BE2C (cell line): ENCODE measurements around the gene UBE3B.

Source experiments
- DNase-seq: peaks from one replicate; pipeline ENCODE4 v3.0.0-alpha.2; 2020
- H3K27me3 ChIP-seq: fragments of 250-450 bp; sonication (Bioruptor Pico); 2 replicates; pipeline ENCODE4 v1.5.1; 2020; ENCODE audit warnings: mild to moderate bottlenecking
- H3K36me3 ChIP-seq: fragments of 250-450 bp; sonication (Bioruptor Pico); 2 replicates; pipeline ENCODE4 v1.5.1; 2020; ENCODE audit warnings: mild to moderate bottlenecking
- H3K4me1 ChIP-seq: fragments of 250-450 bp; sonication (Bioruptor Pico); 2 replicates; pipeline ENCODE4 v1.5.1; 2020
- H3K4me3 ChIP-seq: 2 replicates; pipeline ENCODE4 v1.5.1; 2011; ENCODE audit warnings: low read depth, low read length
- H3K9me3 ChIP-seq: fragments of 250-450 bp; sonication (Bioruptor Pico); 2 replicates; pipeline ENCODE4 v1.5.1; 2020
- TF ChIP-seq, protein P1 (sequence below): IDR thresholded peaks from 2 replicates; pipeline ENCODE4 v1.5.1; 2012; ENCODE audit warnings: mild to moderate bottlenecking, low read depth, low read length

Gene UBE3B

GRCh38 chr12:109455706-109456105 lies 21.7 kb upstream of the UBE3B start:
- TF ChIP-seq, protein P1, sequence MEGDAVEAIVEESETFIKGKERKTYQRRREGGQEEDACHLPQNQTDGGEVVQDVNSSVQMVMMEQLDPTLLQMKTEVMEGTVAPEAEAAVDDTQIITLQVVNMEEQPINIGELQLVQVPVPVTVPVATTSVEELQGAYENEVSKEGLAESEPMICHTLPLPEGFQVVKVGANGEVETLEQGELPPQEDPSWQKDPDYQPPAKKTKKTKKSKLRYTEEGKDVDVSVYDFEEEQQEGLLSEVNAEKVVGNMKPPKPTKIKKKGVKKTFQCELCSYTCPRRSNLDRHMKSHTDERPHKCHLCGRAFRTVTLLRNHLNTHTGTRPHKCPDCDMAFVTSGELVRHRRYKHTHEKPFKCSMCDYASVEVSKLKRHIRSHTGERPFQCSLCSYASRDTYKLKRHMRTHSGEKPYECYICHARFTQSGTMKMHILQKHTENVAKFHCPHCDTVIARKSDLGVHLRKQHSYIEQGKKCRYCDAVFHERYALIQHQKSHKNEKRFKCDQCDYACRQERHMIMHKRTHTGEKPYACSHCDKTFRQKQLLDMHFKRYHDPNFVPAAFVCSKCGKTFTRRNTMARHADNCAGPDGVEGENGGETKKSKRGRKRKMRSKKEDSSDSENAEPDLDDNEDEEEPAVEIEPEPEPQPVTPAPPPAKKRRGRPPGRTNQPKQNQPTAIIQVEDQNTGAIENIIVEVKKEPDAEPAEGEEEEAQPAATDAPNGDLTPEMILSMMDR, result no peak
- Histone ChIP-seq H3K4me3 (no peak overlapping the region), H3K36me3 (peaks cover 35% of the 10 kb centered on the region), H3K4me1 (no peaks in the 10 kb centered on the region), H3K27me3 (no peaks in the 10 kb centered on the region), H3K9me3 (no peaks in the 10 kb centered on the region)
- no peak for DNase-seq

GRCh38 chr12:109458086-109458485 lies 19.3 kb upstream of the UBE3B start:
- H3K36me3 ChIP-seq, result peaks cover 22% of the 10 kb centered on the region
- no peaks in the 10 kb centered on the region for H3K9me3 ChIP-seq
- no peak overlapping the region for H3K4me3 ChIP-seq
- H3K4me1 ChIP-seq, result peaks cover 8% of the 10 kb centered on the region
- H3K27me3 ChIP-seq, result no peaks in the 10 kb centered on the region
- TF ChIP-seq, protein P1, result no peak
- DNase-seq, result no peak

- no peaks in the 10 kb centered on the region for H3K9me3 ChIP-seq
- peaks cover 12% of the 10 kb centered on the region for H3K4me1 ChIP-seq
- TF ChIP-seq, protein P1, result no peak
- H3K4me3 ChIP-seq, result no peak overlapping the region
- H3K36me3 ChIP-seq, result peaks cover 22% of the 10 kb centered on the region
- H3K27me3 ChIP-seq, result no peaks in the 10 kb centered on the region
- DNase-seq, result no peak
Measured at GRCh38 chr12:109458771-109459208, 18.6 kb upstream of the UBE3B start.

GRCh38 chr12:109459247-109459646 lies 18.2 kb upstream of the UBE3B start:
- Histone ChIP-seq H3K36me3 (peaks cover 22% of the 10 kb centered on the region), H3K4me3 (no peak overlapping the region)
- DNase-seq, result no peak

DNA sequence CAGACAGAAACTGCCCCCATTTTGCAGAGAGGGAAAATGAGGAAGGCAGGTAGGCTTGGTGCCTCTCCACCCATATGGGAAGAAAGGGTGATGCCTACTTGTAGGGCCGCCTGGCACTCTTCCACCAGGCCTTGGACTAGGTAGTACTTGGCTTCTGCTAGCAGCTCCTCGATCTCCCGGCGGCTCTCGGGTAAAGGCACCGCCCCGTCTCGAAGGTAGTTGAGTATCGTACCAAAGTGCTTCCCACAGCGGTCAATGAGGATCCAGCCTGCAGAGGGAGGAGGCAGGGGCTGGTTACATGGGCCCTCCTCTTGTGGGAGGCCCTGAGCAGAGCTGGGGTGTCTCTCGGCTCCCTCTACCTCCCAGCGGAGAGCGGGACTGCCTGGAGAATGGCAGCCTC lies 16.9 kb upstream of the UBE3B start:
- Histone ChIP-seq H3K9me3 (no peaks in the 10 kb centered on the region), H3K27me3 (no peaks in the 10 kb centered on the region), H3K4me3 (no peak overlapping the region), H3K4me1 (peaks cover 16% of the 10 kb centered on the region), H3K36me3 (peaks cover 19% of the 10 kb centered on the region)
- TF ChIP-seq, protein P1, result no peak
- no peak for DNase-seq

More at GRCh38 chr12:109459247-109459646, 18.2 kb upstream of the UBE3B start:
- Histone ChIP-seq H3K27me3 (no peaks in the 10 kb centered on the region), H3K4me1 (peaks cover 12% of the 10 kb centered on the region), H3K9me3 (no peaks in the 10 kb centered on the region)
- TF ChIP-seq, protein P1, result no peak

DNA sequence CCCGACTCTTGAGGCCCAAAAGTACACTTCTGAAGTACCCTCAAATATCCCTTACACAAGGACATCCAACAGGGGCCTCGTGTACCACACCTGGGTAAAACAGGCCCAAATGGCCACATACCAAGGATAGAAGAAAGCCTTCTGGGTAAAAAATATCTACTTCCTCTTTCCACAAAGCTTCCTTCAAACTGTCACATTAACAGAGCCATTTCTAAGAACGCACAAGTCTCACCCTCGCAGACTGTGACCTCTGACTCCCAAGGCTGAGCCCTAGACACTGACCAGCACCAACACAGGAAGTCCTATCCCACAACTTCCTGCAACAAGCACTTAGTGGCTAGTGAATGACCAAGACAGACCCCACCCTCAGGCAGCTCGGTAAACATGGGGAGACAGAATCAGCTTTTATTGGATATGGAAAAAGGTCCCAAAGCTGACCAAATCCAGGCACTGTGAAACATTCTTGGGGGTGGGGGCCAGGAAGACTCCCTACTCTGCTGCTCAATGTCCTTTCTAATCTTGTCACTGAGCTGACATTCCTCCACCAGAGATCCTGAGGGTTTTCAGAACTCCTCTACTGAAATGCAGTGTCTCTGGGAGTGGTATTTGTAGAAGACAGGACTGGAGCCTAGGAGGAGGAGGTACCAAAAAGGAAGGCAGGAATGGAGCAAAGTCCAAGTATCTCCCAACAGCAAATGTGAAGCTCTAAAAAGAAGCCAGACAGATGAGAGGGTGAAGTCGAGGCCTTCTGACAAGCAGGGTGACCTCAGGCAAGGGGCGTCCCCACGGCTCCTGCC lies 16.2 kb upstream of the UBE3B start:
- TF ChIP-seq, protein P1, result no peak
- no peak for DNase-seq

More for the DNA sequence above, 16.2 kb upstream of the UBE3B start:
- no peaks in the 10 kb centered on the region for H3K9me3 ChIP-seq
- peaks cover 16% of the 10 kb centered on the region for H3K4me1 ChIP-seq
- H3K27me3 ChIP-seq, result no peaks in the 10 kb centered on the region
- H3K4me3 ChIP-seq, result no peak overlapping the region
- peaks cover 13% of the 10 kb centered on the region for H3K36me3 ChIP-seq
